IPS DF 19.7 (cell line): ENCODE results near the gene C1orf122.

Source experiments
- DNase-seq: peaks from one replicate; pipeline ENCODE4 v3.0.0-alpha.2; 2013; ENCODE audit warnings: low read depth, low spot score

The C1orf122 gene

GRCh38 chr1:37797750-37798345 is 9.7 kb upstream of the C1orf122 start:
- no peak for DNase-seq

GRCh38 chr1:37802439-37802838 is 5.2 kb upstream of the C1orf122 start:
- no peak for DNase-seq

DNA sequence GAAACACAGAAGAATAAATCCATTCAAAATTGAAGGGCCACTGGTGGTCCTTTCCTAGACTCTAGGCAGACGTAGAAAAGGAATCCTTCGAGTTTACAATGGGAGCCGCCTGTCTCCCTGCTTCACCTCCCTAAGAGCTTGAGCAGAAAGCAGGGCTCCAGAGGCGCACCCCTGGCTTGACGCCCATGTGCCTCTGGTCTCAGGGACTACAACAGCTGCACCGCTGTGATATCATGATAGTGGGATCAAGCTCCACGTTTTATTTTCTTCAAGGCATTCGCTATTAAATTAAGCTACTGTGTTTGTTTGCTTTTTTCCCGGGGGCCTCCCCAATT is 403 bp upstream of the C1orf122 start:
- no peak for DNase-seq

GRCh38 chr1:37808369-37809319 is 1.1 kb downstream of the C1orf122 start:
- no peak for DNase-seq

- no peak for DNase-seq
Measured at GRCh38 chr1:37809942-37810341, 2.4 kb downstream of the C1orf122 start.

GRCh38 chr1:37811027-37811655 is 3.6 kb downstream of the C1orf122 start:
- DNase-seq = no peak

DNA sequence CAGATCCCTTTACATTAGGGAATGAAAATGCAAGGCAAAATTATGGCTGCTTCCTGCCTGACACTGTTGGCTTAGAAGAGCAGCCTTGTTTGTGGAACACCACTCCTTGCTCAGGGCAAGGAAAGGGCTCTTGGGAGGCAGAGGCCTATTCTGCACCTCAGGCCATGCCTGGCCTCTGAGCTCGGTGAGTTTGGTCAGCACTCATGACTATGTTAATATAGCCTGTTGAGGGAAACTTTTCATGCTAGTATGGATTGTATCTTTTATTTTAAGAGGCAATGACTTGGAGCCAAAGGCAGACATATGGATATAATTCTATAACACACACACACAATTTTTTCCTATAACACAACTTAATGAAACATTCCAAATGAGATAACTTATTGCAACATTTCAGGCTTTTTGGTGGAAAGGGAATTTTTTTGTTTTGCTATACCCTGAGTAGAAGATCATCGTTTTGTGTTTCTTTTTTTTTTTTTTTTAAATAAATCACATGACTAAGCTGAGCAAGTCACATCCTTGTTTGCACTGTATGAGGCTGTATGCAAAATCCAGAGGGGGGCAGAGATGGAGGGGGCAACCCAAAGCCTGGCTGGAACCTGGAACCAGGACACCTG is 6.0 kb downstream of the C1orf122 start:
- no peak for DNase-seq

- no peak for DNase-seq
Measured at GRCh38 chr1:37814252-37814651, 6.7 kb downstream of the C1orf122 start.

DNA sequence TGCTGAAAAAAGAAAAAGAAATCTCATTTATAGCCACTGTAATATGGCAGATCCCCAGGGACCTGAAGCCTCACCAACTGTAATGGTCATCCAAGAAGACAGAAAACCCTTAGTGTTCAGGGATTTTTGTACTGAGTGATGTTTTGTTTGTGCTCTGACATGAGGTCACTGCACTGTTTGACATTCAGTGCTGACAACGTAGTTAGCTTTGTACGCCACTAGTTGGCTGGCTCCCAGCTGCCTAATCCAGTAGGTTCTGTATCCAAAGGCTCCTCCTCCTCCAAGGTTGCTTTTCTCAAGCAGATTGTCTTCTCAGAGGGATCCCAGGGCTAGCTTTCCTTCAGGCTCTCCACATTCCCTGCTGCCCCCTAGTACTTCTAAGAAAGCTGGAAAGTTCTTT is 9.9 kb downstream of the C1orf122 start:
- DNase-seq = no peak

DNA sequence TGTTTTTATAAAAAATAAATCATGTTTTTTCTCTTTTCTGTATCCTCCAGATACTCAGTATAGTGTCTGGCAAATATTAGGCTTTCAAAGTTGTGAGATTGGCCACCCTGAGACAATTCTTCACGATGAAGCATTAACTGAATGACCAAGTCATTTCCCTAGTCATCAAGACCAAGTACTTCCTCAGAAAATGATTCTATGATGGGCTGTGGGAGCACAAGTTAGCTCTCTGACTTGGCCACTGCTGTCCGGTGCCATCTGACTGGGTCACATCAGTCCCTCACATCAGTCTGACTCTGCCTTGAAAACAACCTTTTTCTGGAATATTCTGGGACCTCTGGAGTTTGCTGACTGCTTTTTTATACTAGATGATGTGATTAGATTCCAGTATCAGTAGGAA is 13.9 kb downstream of the C1orf122 start:
- DNase-seq = no peak

DNA sequence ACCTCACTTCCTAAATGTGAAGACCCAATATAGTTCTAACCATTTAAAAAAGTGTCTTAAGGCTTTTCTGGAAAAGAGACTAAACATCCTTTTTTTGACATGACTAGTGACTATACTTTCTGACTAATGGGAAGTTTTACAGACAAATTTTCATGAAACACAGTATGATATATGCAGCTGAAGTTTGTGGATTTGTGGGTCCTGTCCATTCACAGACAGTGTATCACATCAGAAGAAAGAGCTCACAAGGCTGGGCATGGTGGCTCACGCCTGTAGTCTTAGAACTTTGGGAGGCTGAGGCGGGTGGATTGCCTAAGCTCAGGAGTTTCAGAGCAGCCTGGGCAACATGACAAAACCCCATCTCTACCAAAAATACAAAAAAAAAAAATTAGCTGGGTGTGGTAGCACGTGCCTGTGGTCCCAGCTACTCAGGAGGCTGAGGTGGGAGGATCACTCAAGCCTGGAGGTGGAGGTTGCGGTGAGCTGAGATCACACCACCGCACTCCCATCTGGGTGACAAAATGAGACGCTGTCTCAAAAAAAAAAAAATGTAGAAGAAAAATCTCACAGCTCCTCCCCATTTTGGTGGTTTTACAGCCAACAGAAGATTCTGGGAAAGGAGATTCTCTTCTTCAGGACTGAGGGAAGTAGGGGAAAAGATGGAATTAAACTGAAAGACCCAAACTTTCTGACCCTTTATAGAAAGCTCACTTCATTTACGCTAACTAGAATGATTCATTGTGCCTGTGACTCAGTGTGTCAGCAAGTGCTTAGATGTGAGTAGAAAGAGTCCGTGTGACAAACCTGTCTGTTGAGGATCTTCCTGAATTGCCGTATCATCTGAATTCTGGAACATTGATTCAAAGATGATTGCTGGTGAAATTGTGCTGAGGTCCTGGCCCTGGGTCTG is 15.6 kb downstream of the C1orf122 start:
- DNase-seq = no peak

GRCh38 chr1:37824001-37824400 is 16.4 kb downstream of the C1orf122 start:
- DNase-seq = no peak

DNA sequence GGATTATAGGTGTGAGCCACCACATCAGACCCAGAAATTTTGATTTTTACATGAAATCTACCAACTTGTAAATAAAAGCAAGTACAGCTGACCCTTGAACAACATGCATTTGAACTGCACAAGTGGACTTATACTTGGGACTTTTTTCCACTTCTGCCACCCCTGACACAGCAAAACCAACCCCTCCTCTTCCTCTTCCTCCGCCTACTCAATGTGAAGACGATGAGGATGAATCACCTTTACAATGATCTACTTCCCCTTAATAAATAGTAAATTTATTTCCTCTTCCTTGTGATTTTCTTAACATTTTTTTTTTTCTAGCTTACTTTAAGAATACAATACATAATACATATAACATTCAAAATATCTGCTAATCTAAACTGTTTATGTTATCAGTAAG is 17.9 kb downstream of the C1orf122 start:
- no peak for DNase-seq

DNA sequence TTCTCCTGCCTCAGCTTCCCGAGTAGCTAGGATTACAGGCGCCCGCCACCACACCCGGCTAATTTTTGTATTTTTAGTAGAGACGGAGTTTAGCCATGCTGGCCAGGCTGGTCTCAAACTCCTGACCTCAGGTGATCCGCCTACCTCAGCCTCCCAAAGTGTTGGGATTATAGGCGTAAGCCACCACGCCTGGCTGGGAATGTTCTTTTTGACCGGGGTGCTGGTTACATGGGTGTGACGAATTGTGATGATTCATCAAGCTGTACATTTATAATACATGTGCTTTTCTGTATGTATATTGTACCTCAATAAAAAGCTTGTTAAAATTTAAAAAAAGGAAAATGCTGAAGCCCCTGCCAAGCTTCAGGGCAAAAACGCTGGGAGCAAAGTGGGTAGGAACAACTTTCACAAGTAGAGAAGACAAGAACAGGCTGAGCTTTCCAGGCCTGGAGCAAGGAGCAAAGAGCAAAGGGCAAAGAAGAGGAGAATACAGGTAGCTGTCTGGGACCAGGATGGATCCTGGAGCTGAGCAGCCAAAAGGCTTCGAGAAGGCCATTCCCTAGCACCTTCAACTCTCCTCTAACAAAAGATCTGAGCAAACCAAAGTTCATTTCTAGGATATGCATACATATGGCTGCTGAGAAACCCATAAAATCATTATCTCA is 21.0 kb downstream of the C1orf122 start:
- no peak for DNase-seq

- DNase-seq = no peak
Measured at GRCh38 chr1:37831109-37831508, 23.5 kb downstream of the C1orf122 start.

- no peak for DNase-seq
Measured at GRCh38 chr1:37831809-37832208, 24.2 kb downstream of the C1orf122 start.

DNA sequence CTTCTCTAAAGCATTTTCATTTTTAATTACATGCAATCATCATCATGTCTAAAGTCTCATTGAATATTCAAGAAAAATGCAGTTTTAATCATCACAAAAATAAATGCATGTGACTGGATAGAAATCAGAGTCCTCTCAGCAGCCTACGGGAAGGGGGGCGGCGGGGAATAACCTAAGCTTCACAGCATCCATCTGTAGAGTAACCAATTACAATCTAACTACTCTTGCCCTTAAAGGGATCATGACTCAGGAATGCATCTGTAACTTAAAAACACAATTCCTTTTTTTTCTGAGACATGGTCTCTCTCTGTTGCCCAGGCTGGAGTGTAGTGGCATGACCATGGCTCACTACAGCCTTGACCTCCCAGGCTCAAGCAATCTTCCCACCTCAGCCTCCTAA is 29.2 kb downstream of the C1orf122 start:
- no peak for DNase-seq

DNA sequence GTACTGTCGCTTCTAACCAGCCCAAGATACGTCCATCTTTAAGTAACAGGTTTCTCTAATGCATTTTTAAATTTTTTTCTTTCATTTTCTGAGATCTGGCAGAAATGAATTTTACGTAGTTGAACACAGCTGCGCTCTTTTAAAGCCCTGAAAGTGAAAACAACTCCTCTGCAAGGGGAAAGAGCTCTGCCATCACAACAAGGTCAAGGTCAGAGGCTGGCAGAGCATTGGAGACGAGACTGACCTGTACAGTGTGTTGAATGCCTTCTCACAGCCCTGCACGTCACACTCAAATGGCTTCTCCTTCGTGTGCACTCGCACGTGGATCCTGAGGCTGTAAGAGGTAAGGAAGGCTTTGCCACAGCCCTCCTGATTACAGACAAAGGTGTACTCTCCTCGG is 32.1 kb downstream of the C1orf122 start:
- DNase-seq = no peak

- no peak for DNase-seq
Measured at GRCh38 chr1:37840711-37841110, 33.1 kb downstream of the C1orf122 start.

GRCh38 chr1:37841652-37842051 is 34.1 kb downstream of the C1orf122 start:
- DNase-seq = no peak

- no peak for DNase-seq
Measured at GRCh38 chr1:37844536-37844935, 36.9 kb downstream of the C1orf122 start.
